ENCODE data around the gene PRDM11.

GRCh38 chr11:45229401-45230020, 83.1 kb downstream of the PRDM11 start:
- no peak for TF ChIP-seq EZH2phosphoT487 (IDR thresholded peaks at IDR 0.05; ENCODE audit: insufficient read depth, low read depth)
- no peak for TF ChIP-seq EZH2 (IDR thresholded peaks at IDR 0.05; ENCODE audit: insufficient read depth, poor library complexity, severe bottlenecking)
